Lower leg skin (tissue), 3 donors: ENCODE results near the gene MSANTD3.

Experiments
- POLR2A ChIP-seq, 2 donors: fragments of 450-650 bp; IDR thresholded peaks; one replicate each; pipeline ENCODE4 v1.6.1; 2016 to 2017; ENCODE audit warnings: antibody characterized with exemption in 2 of 2, mild to moderate bottlenecking in 1 of 2, moderate library complexity in 1 of 2
- TF ChIP-seq, protein P1 (sequence below), 3 donors: fragments of 450-650 bp; IDR thresholded peaks; one replicate each; pipeline ENCODE4 v1.5.1; 2016; ENCODE audit warnings: antibody characterized with exemption in 3 of 3, mild to moderate bottlenecking in 3 of 3, moderate library complexity in 2 of 3

DNA sequence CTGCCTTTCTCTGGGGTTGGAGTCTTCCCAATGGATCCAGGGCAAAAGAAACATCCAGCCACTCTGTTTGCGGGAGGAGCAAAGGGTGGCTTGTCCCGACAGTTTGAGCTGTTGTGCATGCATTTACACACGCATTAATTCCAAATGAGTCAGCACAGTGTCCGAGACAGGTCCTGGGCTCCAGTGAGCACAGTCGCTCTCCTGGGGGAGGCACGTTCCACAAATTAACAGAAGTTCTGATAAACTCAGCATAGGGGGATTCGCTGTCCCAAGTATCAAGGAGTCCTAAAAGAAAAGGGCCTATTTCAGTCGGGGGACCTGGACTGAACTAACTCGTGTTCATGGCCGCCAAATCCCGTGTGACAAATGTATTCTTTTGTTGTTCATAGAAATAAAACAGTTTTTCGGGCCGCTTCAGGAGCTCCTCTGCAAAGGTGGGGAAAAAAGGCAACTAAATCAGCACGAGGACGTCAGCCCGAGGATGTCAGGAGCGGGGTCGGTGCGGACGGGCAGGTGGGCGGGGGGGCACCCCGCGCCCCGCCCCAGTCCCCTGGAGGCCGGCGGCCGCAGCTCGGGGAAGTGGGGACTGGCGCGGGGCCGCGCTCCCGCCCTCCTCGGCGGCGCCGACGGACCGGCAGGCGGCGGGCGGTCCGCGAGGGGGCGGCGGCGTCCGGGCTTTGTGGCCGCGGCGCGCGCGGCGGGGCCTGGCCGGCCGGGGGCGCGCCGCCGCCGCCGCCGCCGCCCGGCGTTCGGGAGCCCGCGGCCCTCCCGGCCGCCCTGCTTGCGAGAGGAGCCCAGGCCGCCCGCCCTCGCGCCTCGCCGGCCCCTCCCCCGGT is at the start of gene MSANTD3:
- TF ChIP-seq, protein P1, sequence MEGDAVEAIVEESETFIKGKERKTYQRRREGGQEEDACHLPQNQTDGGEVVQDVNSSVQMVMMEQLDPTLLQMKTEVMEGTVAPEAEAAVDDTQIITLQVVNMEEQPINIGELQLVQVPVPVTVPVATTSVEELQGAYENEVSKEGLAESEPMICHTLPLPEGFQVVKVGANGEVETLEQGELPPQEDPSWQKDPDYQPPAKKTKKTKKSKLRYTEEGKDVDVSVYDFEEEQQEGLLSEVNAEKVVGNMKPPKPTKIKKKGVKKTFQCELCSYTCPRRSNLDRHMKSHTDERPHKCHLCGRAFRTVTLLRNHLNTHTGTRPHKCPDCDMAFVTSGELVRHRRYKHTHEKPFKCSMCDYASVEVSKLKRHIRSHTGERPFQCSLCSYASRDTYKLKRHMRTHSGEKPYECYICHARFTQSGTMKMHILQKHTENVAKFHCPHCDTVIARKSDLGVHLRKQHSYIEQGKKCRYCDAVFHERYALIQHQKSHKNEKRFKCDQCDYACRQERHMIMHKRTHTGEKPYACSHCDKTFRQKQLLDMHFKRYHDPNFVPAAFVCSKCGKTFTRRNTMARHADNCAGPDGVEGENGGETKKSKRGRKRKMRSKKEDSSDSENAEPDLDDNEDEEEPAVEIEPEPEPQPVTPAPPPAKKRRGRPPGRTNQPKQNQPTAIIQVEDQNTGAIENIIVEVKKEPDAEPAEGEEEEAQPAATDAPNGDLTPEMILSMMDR (IDR thresholded peaks at IDR 0.05), result no peak
- no peak for TF ChIP-seq POLR2A (IDR thresholded peaks at IDR 0.05)
